H1 (cell line): ENCODE results near the gene NDFIP2. TPM values are rescaled to one million over a fixed set of nuclear protein-coding genes. Genes with fewer than 3 reads are reported as not detected.

Source experiments
- CTCF ChIA-PET: fragments of 300-600 bp; sonication (Branson Sonifier 250); formaldehyde crosslinking; loops from one replicate; lab custom pipeline; 2021; ENCODE audit not compliant: partially characterized antibody; lab: Charles Lee
- POLR2A ChIA-PET: fragments of 300-600 bp; sonication (Branson Sonifier 250); formaldehyde crosslinking; loops from one replicate; lab custom pipeline; 2021; ENCODE audit warnings: inconsistent platforms; ENCODE audit not compliant: partially characterized antibody; lab: Charles Lee
- DNase-seq, 2 experiments: peaks; one replicate each; pipeline versions ENCODE4 v3.0.0 to v3.0.0-alpha.2; 2010 to 2022; ENCODE audit warnings: low spot score in 2 of 2, low read depth in 1 of 2, mixed read lengths in 1 of 2
- FAIRE-seq: peaks from 2 replicates; lab custom pipeline; 2011; peaks lifted over from hg19 to GRCh38; lab: Jason Lieb, UNC
- H2AFZ ChIP-seq: 2 replicates; pipeline ENCODE4 v1.8.1; 2012; ENCODE audit warnings: low read length, inconsistent platforms
- H2AK5ac ChIP-seq: 2 replicates; pipeline ENCODE4 v1.6.1; 2013; ENCODE audit warnings: low read depth, low read length
- H2BK120ac ChIP-seq: replicated peaks from 2 replicates; pipeline ENCODE3; 2013; ENCODE audit warnings: low read depth, low read length, inconsistent platforms
- H2BK12ac ChIP-seq: 2 replicates; pipeline ENCODE4 v1.6.1; 2013; ENCODE audit warnings: low read depth, low read length
- H2BK15ac ChIP-seq: 2 replicates; pipeline ENCODE4 v1.6.1; 2013; ENCODE audit warnings: low read length
- H2BK20ac ChIP-seq: 2 replicates; pipeline ENCODE4 v1.6.1; 2013; ENCODE audit warnings: low read length
- H2BK5ac ChIP-seq: 2 replicates; pipeline ENCODE4 v1.6.1; 2013; ENCODE audit warnings: low read depth, low read length
- H3K14ac ChIP-seq: 2 replicates; pipeline ENCODE4 v1.6.1; 2013; ENCODE audit warnings: inconsistent platforms; ENCODE audit not compliant: insufficient read length
- H3K18ac ChIP-seq: 2 replicates; pipeline ENCODE4 v1.6.1; 2013; ENCODE audit warnings: low read length; ENCODE audit errors: extremely low read depth
- H3K23ac ChIP-seq: 2 replicates; pipeline ENCODE4 v1.6.1; 2013; ENCODE audit warnings: inconsistent platforms; ENCODE audit not compliant: insufficient read length
- H3K23me2 ChIP-seq: 2 replicates; pipeline ENCODE4 v1.6.1; 2013; ENCODE audit warnings: low read depth, low read length
- H3K27ac ChIP-seq: 2 replicates; pipeline ENCODE4 v1.6.1; 2011; ENCODE audit warnings: low read depth, low read length, inconsistent platforms
- H3K27me3 ChIP-seq, 4 experiments: replicated peaks in 1 of 4; 1 replicate in 1 of 4; 2 replicates in 3 of 4; pipeline versions ENCODE4 v1.6.1 to v1.8.1; 2011 to 2013; ENCODE audit warnings: low read length in 3 of 4, mild to moderate bottlenecking in 3 of 4, inconsistent platforms in 2 of 4, mixed read lengths in 2 of 4, moderate library complexity in 1 of 4; ENCODE audit not compliant: control insufficient read depth in 3 of 4, insufficient read depth in 3 of 4; ENCODE audit errors: extremely low read depth in 1 of 4
- H3K36me3 ChIP-seq, 4 experiments: 2 replicates each; pipeline versions ENCODE4 v1.6.1 to v1.8.1; 2011 to 2013; ENCODE audit warnings: mild to moderate bottlenecking in 4 of 4, low read length in 3 of 4, moderate library complexity in 2 of 4, control low read depth in 1 of 4, inconsistent platforms in 1 of 4; ENCODE audit not compliant: insufficient read depth in 4 of 4, control insufficient read depth in 2 of 4
- H3K4ac ChIP-seq: replicated peaks from 2 replicates; pipeline ENCODE3; 2013; ENCODE audit warnings: low read length, low read depth, mixed read lengths, inconsistent platforms; ENCODE audit not compliant: insufficient read length
- H3K4me1 ChIP-seq, 4 experiments: replicated peaks in 1 of 4; 1 replicate in 1 of 4; 2 replicates in 3 of 4; pipeline versions ENCODE4 v1.6.1 to v1.8.1; 2011 to 2013; ENCODE audit warnings: low read length in 3 of 4, inconsistent platforms in 2 of 4, mixed read lengths in 1 of 4; ENCODE audit not compliant: insufficient read depth in 4 of 4, control insufficient read depth in 3 of 4
- H3K4me2 ChIP-seq, 2 experiments: 2 replicates each; pipeline versions ENCODE4 v1.6.1 to v1.8.1; 2011 to 2013; ENCODE audit warnings: low read depth in 2 of 2, low read length in 2 of 2, control low read depth in 1 of 2, inconsistent platforms in 1 of 2, mild to moderate bottlenecking in 1 of 2; ENCODE audit not compliant: insufficient read depth in 1 of 2
- H3K4me3 ChIP-seq, 4 experiments: fragments of 200-600, 300-600 bp in 1 of 4; sonication (generic), shearing (Covaris generic), sonication (Bioruptor Twin) in 1 of 4; 2 replicates each; pipeline versions ENCODE4 v1.5.1 to v1.8.1; 2011 to 2016; ENCODE audit warnings: low read length in 4 of 4, low read depth in 3 of 4, control low read depth in 2 of 4, inconsistent platforms in 2 of 4, mild to moderate bottlenecking in 2 of 4, mixed read lengths in 1 of 4, moderate library complexity in 1 of 4; ENCODE audit not compliant: insufficient read depth in 2 of 4; ENCODE audit errors: extremely low read depth in 1 of 4
- H3K56ac ChIP-seq: replicated peaks from 2 replicates; pipeline ENCODE3; 2013; ENCODE audit warnings: low read depth, mild to moderate bottlenecking, mixed read lengths, low read length, inconsistent platforms; ENCODE audit not compliant: insufficient read length
- H3K79me1 ChIP-seq: 2 replicates; pipeline ENCODE4 v1.6.1; 2013; ENCODE audit warnings: low read depth, low read length, control low read depth
- H3K79me2 ChIP-seq, 2 experiments: 2 replicates each; pipeline versions ENCODE4 v1.6.1 to v1.8.1; 2012 to 2013; ENCODE audit warnings: low read length in 2 of 2, mild to moderate bottlenecking in 2 of 2, inconsistent platforms in 1 of 2; ENCODE audit not compliant: insufficient read depth in 2 of 2, control insufficient read depth in 1 of 2
- H3K9ac ChIP-seq, 4 experiments: replicated peaks in 1 of 4; 1 replicate in 1 of 4; 2 replicates in 3 of 4; pipeline versions ENCODE4 v1.6.1 to v1.8.1; 2011 to 2013; ENCODE audit warnings: low read depth in 3 of 4, low read length in 3 of 4, control low read depth in 2 of 4, mild to moderate bottlenecking in 2 of 4, moderate library complexity in 2 of 4, inconsistent platforms in 1 of 4; ENCODE audit errors: extremely low read depth in 1 of 4
- H3K9me3 ChIP-seq, 2 experiments: 2 replicates each; pipeline versions ENCODE4 v1.6.1 to v1.8.1; 2012 to 2013; ENCODE audit warnings: mild to moderate bottlenecking in 2 of 2, moderate library complexity in 2 of 2, control low read depth in 1 of 2, inconsistent platforms in 1 of 2, low read depth in 1 of 2, low read length in 1 of 2, mixed read lengths in 1 of 2; ENCODE audit not compliant: insufficient read depth in 2 of 2
- H4K20me1 ChIP-seq, 2 experiments: replicated peaks in 1 of 2; 2 replicates each; pipeline versions ENCODE3 to v1.8.1; 2011 to 2013; ENCODE audit warnings: inconsistent platforms in 2 of 2, low read length in 2 of 2, mild to moderate bottlenecking in 1 of 2; ENCODE audit not compliant: insufficient read depth in 2 of 2, control insufficient read depth in 1 of 2
- H4K5ac ChIP-seq: 2 replicates; pipeline ENCODE4 v1.6.1; 2013; ENCODE audit warnings: low read length, low read depth, mixed read lengths, inconsistent platforms; ENCODE audit not compliant: insufficient read length
- H4K8ac ChIP-seq: 2 replicates; pipeline ENCODE4 v1.8.0; 2013; ENCODE audit warnings: mild to moderate bottlenecking, moderate library complexity, low read length, inconsistent platforms; ENCODE audit not compliant: insufficient read depth; ENCODE audit errors: extremely low read depth
- H4K91ac ChIP-seq: replicated peaks from 2 replicates; pipeline ENCODE3; 2013; ENCODE audit warnings: low read length, mixed read lengths, inconsistent platforms; ENCODE audit not compliant: insufficient read length
- RAD21 ChIP-seq, 2 experiments: IDR thresholded peaks in 1 of 2; conservative IDR thresholded peaks in 1 of 2; 2 replicates each; pipeline ENCODE4 v1.6.1; 2011; ENCODE audit warnings: low read depth in 2 of 2, low read length in 2 of 2, improper control_type of control experiment in 1 of 2, inconsistent platforms in 1 of 2, mild to moderate bottlenecking in 1 of 2, moderate library complexity in 1 of 2
- RBBP5 ChIP-seq: IDR thresholded peaks from 2 replicates; pipeline ENCODE4 v1.7.1; 2012; ENCODE audit warnings: low read depth, mild to moderate bottlenecking, inconsistent platforms, low read length, moderate library complexity, borderline replicate concordance
- WGBS, 2 experiments: shearing (Covaris generic) in 1 of 2; methylation state at CpG; one replicate each; pipeline versions ENCODE4 v1.1.6 to v1.1.7; 2013 to 2015; ENCODE audit warnings: low lambda C conversion rate in 2 of 2, mixed read lengths in 2 of 2, inconsistent platforms in 1 of 2, low coverage in 1 of 2, missing lambda C conversion rate in 1 of 2; ENCODE audit not compliant: insufficient replicate concordance in 2 of 2, insufficient coverage in 1 of 2, insufficient read length in 1 of 2; ENCODE audit errors: extremely low coverage in 1 of 2, missing lambda C conversion rate in 1 of 2; 5-methylcytosine and 5-hydroxymethylcytosine counted together
- polyA plus RNA-seq, 7 experiments: library from polyadenylated mRNA; depleted of rRNA in 3 of 7; stranded (reverse) in 5 of 7; unstranded in 2 of 7; fragments of >200 nt in 5 of 7; fragments of 200-250 nt in 2 of 7; gene quantifications; 1 replicate in 5 of 7; 2 replicates in 1 of 7; 4 replicates in 1 of 7; pipeline versions ENCODE4 v1.2.1 to v1.2.3, GENCODE V29; 2011 to 2013; ENCODE audit warnings: missing spikeins in 2 of 7, mixed read lengths in 2 of 7
- total RNA-seq: library from RNA; stranded (reverse); fragmentation: NEBNext Ultra II Directional; extraction: Animal tissue kit (Norgen Biotek cat#: 25700); gene quantifications from 2 replicates; pipeline ENCODE4 v1.2.1, GENCODE V29; 2021
- TF ChIP-seq, protein P1 (sequence below), 3 experiments: IDR thresholded peaks; 1 replicate in 2 of 3; 2 replicates in 1 of 3; pipeline versions ENCODE4 v1.5.1 to v1.6.1; 2011; ENCODE audit warnings: low read length in 3 of 3, mild to moderate bottlenecking in 3 of 3, inconsistent platforms in 2 of 3, low read depth in 1 of 3, moderate library complexity in 1 of 3; ENCODE audit not compliant: insufficient read depth in 1 of 3; ENCODE audit errors: control extremely low read depth in 1 of 3

Gene NDFIP2
- total and polyA plus RNA-seq, 2 of the 8 experiments (the other 6 are each of a cell fraction or from before 2014, with no cell fraction given) = 11.1 to 32.9 TPM

DNA sequence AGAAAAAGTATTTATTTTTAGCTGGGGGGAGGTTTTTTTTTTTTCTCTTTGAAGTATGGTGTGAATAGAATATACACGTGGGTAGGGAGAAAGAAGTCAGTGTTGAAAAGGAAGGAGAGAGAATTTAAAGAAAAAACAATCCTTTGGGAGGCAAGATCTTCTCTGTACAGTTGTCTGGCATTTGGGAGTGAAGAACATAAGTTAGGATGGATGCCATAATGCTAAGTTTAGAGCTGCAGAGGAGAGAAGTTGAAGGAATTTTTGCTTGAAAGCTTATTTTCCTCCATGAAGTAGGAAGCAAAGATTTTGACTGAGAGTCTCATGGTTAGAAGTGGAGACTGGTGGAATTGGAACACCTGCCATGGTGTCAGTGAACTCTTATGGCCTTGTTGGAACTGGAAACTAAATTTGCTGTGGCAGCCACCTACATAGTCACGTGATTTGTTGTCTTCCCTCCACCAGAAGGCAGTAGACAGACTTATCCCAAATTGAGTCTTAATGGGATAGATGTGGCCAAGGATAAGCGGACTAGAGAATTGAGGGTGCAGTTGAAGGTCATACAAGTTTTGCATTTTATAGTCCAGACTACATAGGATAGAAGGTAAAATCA, 22.0 kb downstream of the NDFIP2 start:
- no peak overlapping the region for H3K4me3 ChIP-seq
- H4K8ac ChIP-seq = no peak overlapping the region
- H2AFZ ChIP-seq = no peak overlapping the region
- no peaks in the 10 kb centered on the region for H3K9me3 ChIP-seq
- no peak overlapping the region for H3K56ac ChIP-seq
- no peak overlapping the region for H2BK5ac ChIP-seq
- WGBS, 2 experiments = 96% methylated on average over 3 of the region's 3 CpGs; no CpG with 5 or more reads in 1 of the 2 experiments
- H4K20me1 ChIP-seq = no peaks in the 10 kb centered on the region
- H2AK5ac ChIP-seq = no peak overlapping the region
- DNase-seq (no peak), FAIRE-seq (no peak)
- no peak overlapping the region for H3K4ac ChIP-seq
- no peak overlapping the region for H2BK15ac ChIP-seq
- H3K9ac ChIP-seq = no peak overlapping the region
- no peak overlapping the region for H2BK20ac ChIP-seq
- H3K27me3 ChIP-seq = no peaks in the 10 kb centered on the region
- no peak overlapping the region for H2BK12ac ChIP-seq
- H3K36me3 ChIP-seq = no peaks in the 10 kb centered on the region
- no peak overlapping the region for H2BK120ac ChIP-seq
- H3K23me2 ChIP-seq = no peaks in the 10 kb centered on the region
- no peaks in the 10 kb centered on the region for H3K79me1 ChIP-seq
- no peak overlapping the region for H3K18ac ChIP-seq
- no peak overlapping the region for H4K91ac ChIP-seq
- no peaks in the 10 kb centered on the region for H3K4me1 ChIP-seq
- ChIA-PET POLR2A (no interaction called here), CTCF (interaction anchor here (1.3 to 3.4 kb wide), 4 partner anchors 12 to 79 kb away, joined by 4 to 14 read pairs (median 7); partner anchors contain the start of gene NDFIP2)
- H4K5ac ChIP-seq = no peak overlapping the region
- H3K23ac ChIP-seq = no peak overlapping the region
- peaks cover 0 to 47% of the 10 kb centered on the region in 2 experiments; a peak in 3 of 4 replicates for H3K79me2 ChIP-seq
- H3K14ac ChIP-seq = no peak overlapping the region
- H3K27ac ChIP-seq = no peak overlapping the region
- H3K4me2 ChIP-seq = no peak overlapping the region
- TF ChIP-seq RAD21 (IDR thresholded peaks at IDR 0.05 in 1 of 2, conservative IDR thresholded peaks at IDR 0.05 in 1 of 2; ENCODE audit: low read depth in 2 of 2, low read length in 2 of 2) (0 out of 4 replicates have a peak, but pooled peaks of 1 of the 2 experiments have one; percentile 13), RBBP5 (no peak)
- TF ChIP-seq, protein P1, sequence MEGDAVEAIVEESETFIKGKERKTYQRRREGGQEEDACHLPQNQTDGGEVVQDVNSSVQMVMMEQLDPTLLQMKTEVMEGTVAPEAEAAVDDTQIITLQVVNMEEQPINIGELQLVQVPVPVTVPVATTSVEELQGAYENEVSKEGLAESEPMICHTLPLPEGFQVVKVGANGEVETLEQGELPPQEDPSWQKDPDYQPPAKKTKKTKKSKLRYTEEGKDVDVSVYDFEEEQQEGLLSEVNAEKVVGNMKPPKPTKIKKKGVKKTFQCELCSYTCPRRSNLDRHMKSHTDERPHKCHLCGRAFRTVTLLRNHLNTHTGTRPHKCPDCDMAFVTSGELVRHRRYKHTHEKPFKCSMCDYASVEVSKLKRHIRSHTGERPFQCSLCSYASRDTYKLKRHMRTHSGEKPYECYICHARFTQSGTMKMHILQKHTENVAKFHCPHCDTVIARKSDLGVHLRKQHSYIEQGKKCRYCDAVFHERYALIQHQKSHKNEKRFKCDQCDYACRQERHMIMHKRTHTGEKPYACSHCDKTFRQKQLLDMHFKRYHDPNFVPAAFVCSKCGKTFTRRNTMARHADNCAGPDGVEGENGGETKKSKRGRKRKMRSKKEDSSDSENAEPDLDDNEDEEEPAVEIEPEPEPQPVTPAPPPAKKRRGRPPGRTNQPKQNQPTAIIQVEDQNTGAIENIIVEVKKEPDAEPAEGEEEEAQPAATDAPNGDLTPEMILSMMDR (IDR thresholded peaks at IDR 0.05; ENCODE audit: control extremely low read depth in 1 of 3, insufficient read depth in 1 of 3, low read depth in 1 of 3, low read length in 3 of 3) = peak in 1 of 3 experiments; percentile 23; a peak in 1 of 4 replicates
